B cell (primary cell): ENCODE results near the gene NAIF1. TPM values are rescaled to one million over a fixed set of nuclear protein-coding genes. Genes with fewer than 3 reads are reported as not detected.

ENCODE experiments used
- ATAC-seq: fragments of 200-7000 bp; cut with Tn5 transposase; one replicate; pipeline ENCODE4 v1.10.0; 2021; ENCODE audit warnings: low read depth, mild to moderate bottlenecking, moderate number of reproducible peaks, moderate library complexity
- CTCF ChIA-PET: fragments of 350-600 bp; sonication (Branson Sonifier 250); formaldehyde crosslinking; loops from one replicate; lab custom pipeline; 2021; ENCODE audit warnings: antibody characterized with exemption, inconsistent platforms; lab: Charles Lee
- POLR2A ChIA-PET: fragments of 350-600 bp; sonication (Branson Sonifier 250); formaldehyde crosslinking; loops from one replicate; lab custom pipeline; 2021; ENCODE audit warnings: antibody characterized with exemption; lab: Charles Lee
- DNase-seq: peaks from one replicate; pipeline ENCODE4 v3.0.0; 2013
- H2AFZ ChIP-seq: 2 replicates; pipeline ENCODE4 v1.6.1; 2012; ENCODE audit warnings: mild to moderate bottlenecking, low read depth, low read length; ENCODE audit not compliant: insufficient read depth, poor library complexity, severe bottlenecking
- H3K27ac ChIP-seq, 2 donors: 1 replicate in 1 of 2; 2 replicates in 1 of 2; pipeline ENCODE4 v1.5.1; 2012 to 2013; ENCODE audit warnings: low read length in 2 of 2, mild to moderate bottlenecking in 2 of 2, moderate library complexity in 1 of 2
- H3K27me3 ChIP-seq, 4 experiments: fragments of 200-600 bp in 1 of 4; sonication (generic) in 1 of 4; replicated peaks in 1 of 4; 1 replicate in 2 of 4; 2 replicates in 2 of 4; pipeline versions ENCODE4 v1.6.1 to v1.7.0; 2013 to 2016; ENCODE audit warnings: low read length in 3 of 4, mild to moderate bottlenecking in 2 of 4, mixed read lengths in 1 of 4, moderate library complexity in 1 of 4; ENCODE audit not compliant: insufficient read depth in 4 of 4, control insufficient read depth in 3 of 4; ENCODE audit errors: control extremely low read depth in 1 of 4
- H3K36me3 ChIP-seq, 2 experiments: replicated peaks in 1 of 2; 1 replicate in 1 of 2; 2 replicates in 1 of 2; pipeline versions ENCODE4 v1.6.1 to v1.7.1; 2013; ENCODE audit warnings: low read length in 1 of 2; ENCODE audit not compliant: insufficient read depth in 2 of 2, control insufficient read depth in 1 of 2; ENCODE audit errors: control extremely low read depth in 1 of 2, extremely low read depth in 1 of 2
- H3K4me1 ChIP-seq, 2 donors: fragments of 200-600 bp in 1 of 2; sonication (generic) in 1 of 2; 1 replicate in 1 of 2; 2 replicates in 1 of 2; pipeline versions ENCODE4 v1.5.1 to v1.6.1; 2013 to 2017; ENCODE audit warnings: low read length in 2 of 2; ENCODE audit not compliant: control insufficient read depth in 2 of 2, insufficient read depth in 2 of 2
- H3K4me2 ChIP-seq: replicated peaks from 2 replicates; pipeline ENCODE3; 2012; ENCODE audit warnings: mild to moderate bottlenecking, low read depth, low read length; ENCODE audit not compliant: poor library complexity, severe bottlenecking
- H3K4me3 ChIP-seq, 5 experiments: fragments of 200-600 bp in 1 of 5; sonication (generic) in 1 of 5; 1 replicate in 3 of 5; 2 replicates in 2 of 5; pipeline versions ENCODE4 v1.5.1 to v1.7.0; 2011 to 2016; ENCODE audit warnings: low read length in 4 of 5, mild to moderate bottlenecking in 4 of 5, low read depth in 2 of 5, control low read depth in 1 of 5, moderate library complexity in 1 of 5; ENCODE audit not compliant: insufficient read depth in 1 of 5; ENCODE audit errors: control extremely low read depth in 1 of 5, extremely low read depth in 1 of 5
- H3K79me2 ChIP-seq: fragments of 200-600 bp; sonication (generic); one replicate; pipeline ENCODE4 v1.6.0; 2016; ENCODE audit warnings: low read length; ENCODE audit not compliant: control insufficient read depth, insufficient read depth
- H3K9ac ChIP-seq: fragments of 200-600 bp; sonication (generic); 2 replicates; pipeline ENCODE4 v1.6.1; 2017; ENCODE audit warnings: mild to moderate bottlenecking, low read length, moderate library complexity
- H3K9me3 ChIP-seq, 3 donors: one replicate each; pipeline versions ENCODE4 v1.6.1 to v1.7.1; 2013; ENCODE audit warnings: low read length in 2 of 3; ENCODE audit not compliant: control insufficient read depth in 2 of 3, insufficient read depth in 1 of 3; ENCODE audit errors: control extremely low read depth in 1 of 3
- H4K20me1 ChIP-seq: 2 replicates; pipeline ENCODE4 v1.6.0; 2012; ENCODE audit warnings: mild to moderate bottlenecking, low read length; ENCODE audit not compliant: insufficient read depth, control insufficient read depth, poor library complexity, severe bottlenecking
- H3K27ac Mint-ChIP-seq: one replicate; pipeline ENCODE4 v1.8.0; 2021; ENCODE audit warnings: mixed read lengths
- H3K27me3 Mint-ChIP-seq: one replicate; pipeline ENCODE4 v1.8.0; 2021; ENCODE audit warnings: mixed read lengths
- H3K4me1 Mint-ChIP-seq: one replicate; pipeline ENCODE4 v1.8.0; 2021; ENCODE audit warnings: mixed read lengths
- H3K4me3 Mint-ChIP-seq: one replicate; pipeline ENCODE4 v1.8.0; 2021; ENCODE audit warnings: mixed read lengths
- H3K9me3 Mint-ChIP-seq: one replicate; pipeline ENCODE4 v1.8.0; 2022; ENCODE audit warnings: mixed read lengths; ENCODE audit not compliant: insufficient read depth
- CTCF ChIP-seq: fragments of 200-600 bp; IDR thresholded peaks from one replicate; pipeline ENCODE4 v1.8.0; 2022; ENCODE audit warnings: antibody characterized with exemption, mild to moderate bottlenecking
- EZH2 ChIP-seq: IDR thresholded peaks from 2 replicates; pipeline ENCODE4 v1.6.1; 2012; ENCODE audit warnings: borderline replicate concordance, low read depth, mild to moderate bottlenecking, moderate library complexity, low read length; ENCODE audit not compliant: insufficient read depth, poor library complexity, severe bottlenecking
- WGBS: methylation state at CpG from one replicate; pipeline ENCODE4 v1.1.5; 2013; ENCODE audit warnings: missing lambda C conversion rate; ENCODE audit not compliant: insufficient coverage; 5-methylcytosine and 5-hydroxymethylcytosine counted together
- intact Hi-C: fragments of 100-400 bp; cut with micrococcal nuclease; formaldehyde crosslinking; loops from one replicate; pipeline ENCODE4 v1.10.0; 2022
- polyA plus RNA-seq: library from polyadenylated mRNA; depleted of rRNA; stranded (reverse); fragments of >200 nt; gene quantifications from 2 replicates; pipeline ENCODE4 v1.2.3, GENCODE V29; 2012
- total RNA-seq, 2 donors: library from RNA; stranded (reverse); fragments of 120-200 nt in 1 of 2; gene quantifications; 1 replicate in 1 of 2; 2 replicates in 1 of 2; pipeline versions ENCODE4 v1.2.3 to v1.2.4, GENCODE V29; 2013 to 2022

Gene NAIF1
- total and polyA plus RNA-seq, 2 donors (not counting 1 experiment from before 2014, with no cell fraction given), result 11.4 to 16.6 TPM

GRCh38 chr9:128109050-128109709 lies 42.1 kb upstream of the NAIF1 start:
- Histone ChIP-seq H3K36me3 (peaks cover 9 to 49% of the 10 kb centered on the region in 2 experiments), H3K79me2 (peaks cover 6% of the 10 kb centered on the region), H3K9me3 (no peaks in the 10 kb centered on the region), H3K4me3 (no peak overlapping the region), H4K20me1 (peaks cover 20% of the 10 kb centered on the region), H3K4me1 (peaks cover 0 to under 1% of the 10 kb centered on the region in 2 donors), H3K9ac (no peak overlapping the region), H2AFZ (no peak overlapping the region), H3K4me2 (no peak overlapping the region), H3K27me3 (no peaks in the 10 kb centered on the region), H3K27ac (no peak overlapping the region)
- H3K27ac Mint-ChIP-seq, result no peak overlapping the region
- ChIA-PET POLR2A (no interaction called here), CTCF (interaction anchor here (0.9 kb wide), 1 partner anchor 148 kb away, joined by 3 read pairs; no protein-coding TSS in a partner anchor)
- TF ChIP-seq CTCF (no peak), EZH2 (no peak)
- no peak overlapping the region for H3K4me3 Mint-ChIP-seq
- no peaks in the 10 kb centered on the region for H3K9me3 Mint-ChIP-seq
- H3K27me3 Mint-ChIP-seq, result no peaks in the 10 kb centered on the region
- DNase-seq, result no peak
- H3K4me1 Mint-ChIP-seq, result peaks cover 8% of the 10 kb centered on the region
- no peak for ATAC-seq
- 93% methylated on average over 14 of the region's 20 CpGs for WGBS
- intact Hi-C loops, result no loop called here

- H3K4me1 Mint-ChIP-seq, result peaks cover 6% of the 10 kb centered on the region
- WGBS, result 97% methylated on average over 9 of the region's 15 CpGs
- H3K4me2 ChIP-seq, result no peak overlapping the region
- H3K4me1 ChIP-seq, result no peaks in the 10 kb centered on the region
- peaks cover 25% of the 10 kb centered on the region for H4K20me1 ChIP-seq
- no peak overlapping the region for H3K27ac ChIP-seq
- H2AFZ ChIP-seq, result no peak overlapping the region
- no peaks in the 10 kb centered on the region for H3K27me3 Mint-ChIP-seq
- TF ChIP-seq EZH2 (no peak), CTCF (no peak)
- peaks cover 9 to 51% of the 10 kb centered on the region in 2 experiments for H3K36me3 ChIP-seq
- H3K27me3 ChIP-seq, result no peaks in the 10 kb centered on the region
- DNase-seq, result no peak
- H3K9me3 ChIP-seq, result no peaks in the 10 kb centered on the region
- ChIA-PET CTCF (no interaction called here), POLR2A (no interaction called here)
- H3K79me2 ChIP-seq, result peaks cover 9% of the 10 kb centered on the region
- H3K4me3 Mint-ChIP-seq, result no peak overlapping the region
- H3K27ac Mint-ChIP-seq, result no peak overlapping the region
- intact Hi-C loops, result no loop called here
- no peak overlapping the region for H3K9ac ChIP-seq
- H3K4me3 ChIP-seq, result no peak overlapping the region
- no peaks in the 10 kb centered on the region for H3K9me3 Mint-ChIP-seq
- no peak for ATAC-seq
Measured at GRCh38 chr9:128108269-128109049, 41.3 kb upstream of the NAIF1 start.
